ENCODE data around the gene EEF1A1.

DNA sequence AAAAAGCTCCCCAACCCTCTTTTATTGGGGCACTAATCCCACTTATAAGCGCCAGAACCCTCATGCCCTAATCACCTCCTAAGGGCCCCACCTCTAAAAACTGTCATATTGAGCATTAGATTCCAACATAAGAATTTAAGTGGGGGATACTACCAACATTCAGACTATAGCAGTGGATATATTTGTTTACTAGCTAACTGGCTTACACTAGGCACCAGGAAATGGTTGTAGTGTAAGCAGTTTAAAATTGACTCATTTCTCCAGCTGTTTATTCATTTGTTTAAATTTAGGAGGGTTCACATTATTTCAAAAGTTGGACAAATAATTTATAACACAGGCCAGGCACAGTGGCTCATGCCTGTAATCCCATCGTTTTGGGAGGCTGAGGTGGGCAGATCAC lies 36.4 kb downstream of the EEF1A1 start:
- TF ChIP-seq, protein P1, sequence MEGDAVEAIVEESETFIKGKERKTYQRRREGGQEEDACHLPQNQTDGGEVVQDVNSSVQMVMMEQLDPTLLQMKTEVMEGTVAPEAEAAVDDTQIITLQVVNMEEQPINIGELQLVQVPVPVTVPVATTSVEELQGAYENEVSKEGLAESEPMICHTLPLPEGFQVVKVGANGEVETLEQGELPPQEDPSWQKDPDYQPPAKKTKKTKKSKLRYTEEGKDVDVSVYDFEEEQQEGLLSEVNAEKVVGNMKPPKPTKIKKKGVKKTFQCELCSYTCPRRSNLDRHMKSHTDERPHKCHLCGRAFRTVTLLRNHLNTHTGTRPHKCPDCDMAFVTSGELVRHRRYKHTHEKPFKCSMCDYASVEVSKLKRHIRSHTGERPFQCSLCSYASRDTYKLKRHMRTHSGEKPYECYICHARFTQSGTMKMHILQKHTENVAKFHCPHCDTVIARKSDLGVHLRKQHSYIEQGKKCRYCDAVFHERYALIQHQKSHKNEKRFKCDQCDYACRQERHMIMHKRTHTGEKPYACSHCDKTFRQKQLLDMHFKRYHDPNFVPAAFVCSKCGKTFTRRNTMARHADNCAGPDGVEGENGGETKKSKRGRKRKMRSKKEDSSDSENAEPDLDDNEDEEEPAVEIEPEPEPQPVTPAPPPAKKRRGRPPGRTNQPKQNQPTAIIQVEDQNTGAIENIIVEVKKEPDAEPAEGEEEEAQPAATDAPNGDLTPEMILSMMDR (IDR thresholded peaks at IDR 0.05): no peak
- TF ChIP-seq POLR2A (IDR thresholded peaks at IDR 0.05): no peak
- no peak for TF ChIP-seq POLR2AphosphoS5 (IDR thresholded peaks at IDR 0.05)

Data from prostate gland (tissue), 2 donors.